ENCODE data around the gene EID1. TPM values are rescaled to one million over a fixed set of nuclear protein-coding genes. Genes with fewer than 3 reads are reported as not detected.
A peak's percentile ranks its signal among the peaks of the same experiment; 100 is the strongest.

EID1 gene
- total RNA-seq, 1 donor from 2014 or later = 202 TPM

GRCh38 chr15:48875241-48875960 lies 2.5 kb upstream of the EID1 start:
- H3K27me3 Mint-ChIP-seq (ENCODE audit: low read depth) = peaks cover 4% of the 10 kb centered on the region
- peaks cover 35% of the 10 kb centered on the region for H3K4me1 Mint-ChIP-seq (ENCODE audit: low read depth)
- intact Hi-C loops (cut with micrococcal nuclease) = loop anchor here (5.0 kb wide), 6 partner anchors 63 to 1477 kb away; partner anchors contain the start of genes CEP152, COPS2 and SECISBP2L
- no peak overlapping the region for H3K27ac Mint-ChIP-seq
- no peak overlapping the region for H3K4me3 Mint-ChIP-seq (ENCODE audit: low read depth)
- DNase-seq (ENCODE audit: low spot score) = no peak
- peaks cover 24% of the 10 kb centered on the region for H3K36me3 Mint-ChIP-seq (ENCODE audit: low read depth)
- no peaks in the 10 kb centered on the region for H3K9me3 Mint-ChIP-seq

- no peak overlapping the region for H3K27ac Mint-ChIP-seq
- peaks cover 31% of the 10 kb centered on the region for H3K36me3 Mint-ChIP-seq (ENCODE audit: low read depth)
- no peak overlapping the region for H3K4me3 Mint-ChIP-seq (ENCODE audit: low read depth)
Measured at GRCh38 chr15:48876057-48876456, 1.9 kb upstream of the EID1 start.

GRCh38 chr15:48880070-48880634 lies 2.2 kb downstream of the EID1 start:
- H3K4me1 Mint-ChIP-seq (ENCODE audit: low read depth) = peaks cover 64% of the 10 kb centered on the region
- no peak for DNase-seq (ENCODE audit: low spot score)
- peaks cover 42% of the 10 kb centered on the region for H3K36me3 Mint-ChIP-seq (ENCODE audit: low read depth)
- H3K9me3 Mint-ChIP-seq = no peaks in the 10 kb centered on the region
- H3K27ac Mint-ChIP-seq = peak overlapping the region; percentile 46
- H3K27me3 Mint-ChIP-seq (ENCODE audit: low read depth) = no peaks in the 10 kb centered on the region
- H3K4me3 Mint-ChIP-seq (ENCODE audit: low read depth) = peak overlapping the region; percentile 95
- intact Hi-C loops (cut with micrococcal nuclease) = no loop called here

More at GRCh38 chr15:48876057-48876456, 1.9 kb upstream of the EID1 start:
- intact Hi-C loops (cut with micrococcal nuclease) = loop anchor here (5.0 kb wide), 6 partner anchors 64 to 1476 kb away; partner anchors contain the start of genes CEP152, COPS2 and SECISBP2L
- no peak for DNase-seq (ENCODE audit: low spot score)
- Mint-ChIP-seq H3K4me1 (ENCODE audit: low read depth) (peaks cover 41% of the 10 kb centered on the region), H3K27me3 (ENCODE audit: low read depth) (peaks cover 2% of the 10 kb centered on the region), H3K9me3 (no peaks in the 10 kb centered on the region)

GRCh38 chr15:48883699-48884098 lies 5.8 kb downstream of the EID1 start:
- H3K36me3 Mint-ChIP-seq (ENCODE audit: low read depth) = peaks cover 38% of the 10 kb centered on the region
- no peaks in the 10 kb centered on the region for H3K9me3 Mint-ChIP-seq
- no peak overlapping the region for H3K4me3 Mint-ChIP-seq (ENCODE audit: low read depth)
- H3K27ac Mint-ChIP-seq = no peak overlapping the region
- no peaks in the 10 kb centered on the region for H3K27me3 Mint-ChIP-seq (ENCODE audit: low read depth)
- DNase-seq (ENCODE audit: low spot score) = no peak
- intact Hi-C loops (cut with micrococcal nuclease) = no loop called here
- H3K4me1 Mint-ChIP-seq (ENCODE audit: low read depth) = peaks cover 62% of the 10 kb centered on the region

- intact Hi-C loops (cut with micrococcal nuclease) = no loop called here
- Mint-ChIP-seq H3K36me3 (ENCODE audit: low read depth) (peaks cover 10% of the 10 kb centered on the region), H3K4me1 (ENCODE audit: low read depth) (peaks cover 50% of the 10 kb centered on the region)
Measured at GRCh38 chr15:48887144-48887543, 9.2 kb downstream of the EID1 start.

GRCh38 chr15:48888191-48888590 lies 10.3 kb downstream of the EID1 start:
- intact Hi-C loops (cut with micrococcal nuclease) = loop anchor here (1.0 to 2.0 kb wide), 4 partner anchors 9 to 53 kb away; no protein-coding TSS in a partner anchor
- peaks cover 5% of the 10 kb centered on the region for H3K36me3 Mint-ChIP-seq (ENCODE audit: low read depth)
- H3K9me3 Mint-ChIP-seq = no peaks in the 10 kb centered on the region
- no peaks in the 10 kb centered on the region for H3K27me3 Mint-ChIP-seq (ENCODE audit: low read depth)
- H3K4me1 Mint-ChIP-seq (ENCODE audit: low read depth) = peaks cover 43% of the 10 kb centered on the region
- DNase-seq (ENCODE audit: low spot score) = no peak
- H3K4me3 Mint-ChIP-seq (ENCODE audit: low read depth) = no peak overlapping the region
- H3K27ac Mint-ChIP-seq = peak overlapping the region; percentile 79

More at GRCh38 chr15:48887144-48887543, 9.2 kb downstream of the EID1 start:
- H3K9me3 Mint-ChIP-seq = no peaks in the 10 kb centered on the region
- no peak for DNase-seq (ENCODE audit: low spot score)
- no peaks in the 10 kb centered on the region for H3K27me3 Mint-ChIP-seq (ENCODE audit: low read depth)
- no peak overlapping the region for H3K27ac Mint-ChIP-seq
- H3K4me3 Mint-ChIP-seq (ENCODE audit: low read depth) = peak overlapping the region; percentile 5

- Mint-ChIP-seq H3K36me3 (ENCODE audit: low read depth) (peaks cover 5% of the 10 kb centered on the region), H3K4me1 (ENCODE audit: low read depth) (peaks cover 40% of the 10 kb centered on the region), H3K27ac (peak overlapping the region; percentile 30), H3K9me3 (no peaks in the 10 kb centered on the region), H3K27me3 (ENCODE audit: low read depth) (no peaks in the 10 kb centered on the region), H3K4me3 (ENCODE audit: low read depth) (no peak overlapping the region)
- DNase-seq (ENCODE audit: low spot score) = no peak
- intact Hi-C loops (cut with micrococcal nuclease) = loop anchor here (1.0 to 2.0 kb wide), 4 partner anchors 10 to 52 kb away; no protein-coding TSS in a partner anchor
Measured at GRCh38 chr15:48888836-48889235, 10.9 kb downstream of the EID1 start.

GRCh38 chr15:48889925-48890324 lies 12.0 kb downstream of the EID1 start:
- peaks cover 32% of the 10 kb centered on the region for H3K4me1 Mint-ChIP-seq (ENCODE audit: low read depth)
- no peaks in the 10 kb centered on the region for H3K27me3 Mint-ChIP-seq (ENCODE audit: low read depth)
- no peak overlapping the region for H3K4me3 Mint-ChIP-seq (ENCODE audit: low read depth)
- H3K36me3 Mint-ChIP-seq (ENCODE audit: low read depth) = peaks cover 5% of the 10 kb centered on the region
- intact Hi-C loops (cut with micrococcal nuclease) = loop anchor here (2.0 kb wide), 1 partner anchor 51 kb away; no protein-coding TSS in a partner anchor
- H3K9me3 Mint-ChIP-seq = no peaks in the 10 kb centered on the region
- H3K27ac Mint-ChIP-seq = no peak overlapping the region
- DNase-seq (ENCODE audit: low spot score) = no peak

- Mint-ChIP-seq H3K4me1 (ENCODE audit: low read depth) (peaks cover 31% of the 10 kb centered on the region), H3K36me3 (ENCODE audit: low read depth) (peaks cover 5% of the 10 kb centered on the region), H3K27ac (no peak overlapping the region)
Measured at GRCh38 chr15:48890375-48890972, 12.5 kb downstream of the EID1 start.

GRCh38 chr15:48891232-48891765 lies 13.4 kb downstream of the EID1 start:
- no peaks in the 10 kb centered on the region for H3K27me3 Mint-ChIP-seq (ENCODE audit: low read depth)
- intact Hi-C loops (cut with micrococcal nuclease) = no loop called here
- H3K36me3 Mint-ChIP-seq (ENCODE audit: low read depth) = peaks cover 5% of the 10 kb centered on the region
- no peak for DNase-seq (ENCODE audit: low spot score)
- H3K4me3 Mint-ChIP-seq (ENCODE audit: low read depth) = no peak overlapping the region
- no peaks in the 10 kb centered on the region for H3K9me3 Mint-ChIP-seq
- H3K4me1 Mint-ChIP-seq (ENCODE audit: low read depth) = peaks cover 30% of the 10 kb centered on the region
- H3K27ac Mint-ChIP-seq = no peak overlapping the region

More at GRCh38 chr15:48890375-48890972, 12.5 kb downstream of the EID1 start:
- Mint-ChIP-seq H3K27me3 (ENCODE audit: low read depth) (no peaks in the 10 kb centered on the region), H3K9me3 (no peaks in the 10 kb centered on the region), H3K4me3 (ENCODE audit: low read depth) (no peak overlapping the region)
- DNase-seq (ENCODE audit: low spot score) = no peak
- intact Hi-C loops (cut with micrococcal nuclease) = no loop called here

GRCh38 chr15:48893311-48893710 lies 15.4 kb downstream of the EID1 start:
- peaks cover 33% of the 10 kb centered on the region for H3K4me1 Mint-ChIP-seq (ENCODE audit: low read depth)
- H3K27me3 Mint-ChIP-seq (ENCODE audit: low read depth) = no peaks in the 10 kb centered on the region
- H3K36me3 Mint-ChIP-seq (ENCODE audit: low read depth) = peaks cover 2% of the 10 kb centered on the region
- intact Hi-C loops (cut with micrococcal nuclease) = no loop called here
- no peak overlapping the region for H3K4me3 Mint-ChIP-seq (ENCODE audit: low read depth)
- H3K27ac Mint-ChIP-seq = no peak overlapping the region
- H3K9me3 Mint-ChIP-seq = no peaks in the 10 kb centered on the region
- no peak for DNase-seq (ENCODE audit: low spot score)

- no peaks in the 10 kb centered on the region for H3K27me3 Mint-ChIP-seq (ENCODE audit: low read depth)
- no peaks in the 10 kb centered on the region for H3K36me3 Mint-ChIP-seq (ENCODE audit: low read depth)
- H3K4me1 Mint-ChIP-seq (ENCODE audit: low read depth) = peaks cover 24% of the 10 kb centered on the region
- no peaks in the 10 kb centered on the region for H3K9me3 Mint-ChIP-seq
- peak overlapping the region; percentile 73 for H3K27ac Mint-ChIP-seq
- H3K4me3 Mint-ChIP-seq (ENCODE audit: low read depth) = no peak overlapping the region
- intact Hi-C loops (cut with micrococcal nuclease) = loop anchor here (5.0 kb wide), 1 partner anchor 35 kb away; no protein-coding TSS in a partner anchor
- DNase-seq (ENCODE audit: low spot score) = no peak
Measured at GRCh38 chr15:48896869-48897814, 19.2 kb downstream of the EID1 start.
